Smooth muscle cell of the brain vasculature (primary cell): ENCODE measurements around the gene YEATS4.

Experiments
- DNase-seq: peaks from one replicate; pipeline ENCODE4 v3.0.0-alpha.2; 2012; ENCODE audit warnings: low read depth, low spot score

YEATS4 gene

DNA sequence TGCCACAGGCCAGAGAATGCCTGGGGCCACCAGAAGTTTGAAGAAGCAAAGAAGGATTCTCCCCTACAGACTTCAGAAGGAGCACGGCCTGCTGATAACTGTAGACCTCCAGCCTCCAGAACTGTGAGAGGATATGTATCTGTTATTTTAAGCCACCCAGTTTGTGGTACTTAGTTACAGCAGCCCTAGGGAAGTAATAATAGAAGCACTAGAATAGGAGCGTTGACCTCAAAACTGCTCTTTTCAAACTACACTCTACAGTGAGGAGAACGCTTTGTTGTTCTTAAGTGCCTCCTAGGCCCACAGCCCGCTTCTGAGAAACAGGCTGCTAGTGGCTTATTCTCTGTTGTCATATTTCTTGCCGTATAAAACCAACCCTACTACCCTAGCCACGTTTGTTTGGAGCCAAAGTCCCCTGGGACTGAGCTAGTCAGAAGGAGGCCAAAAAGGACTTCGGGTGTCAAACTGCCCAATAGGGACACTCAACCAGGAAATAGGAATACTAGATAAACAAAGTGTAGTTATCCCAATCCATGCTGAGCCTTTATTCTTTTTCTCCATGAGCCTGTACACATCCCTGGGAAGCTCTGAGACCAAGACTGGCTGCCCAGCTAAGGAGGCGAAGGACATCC is 72.2 kb downstream of the YEATS4 start:
- peak; percentile 15 for DNase-seq

DNA sequence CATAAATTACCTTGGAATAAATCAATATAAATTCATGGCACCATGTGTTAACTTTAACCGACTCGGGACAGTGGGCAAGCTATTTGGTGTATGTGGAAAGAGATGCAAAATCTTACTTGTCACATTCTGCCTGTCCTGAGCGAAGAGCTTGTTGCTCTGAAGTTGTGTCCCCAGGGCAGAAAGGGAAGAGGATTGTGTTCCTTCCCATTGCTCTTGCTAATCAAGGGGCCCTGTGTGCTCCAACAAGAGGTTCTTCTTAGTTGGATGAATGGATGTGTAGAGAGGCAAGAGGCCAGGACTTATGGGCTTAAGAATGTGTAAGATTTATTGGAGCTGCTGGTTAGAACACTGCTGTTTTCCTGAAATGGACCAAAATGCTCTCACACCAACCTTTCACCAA is 74.1 kb downstream of the YEATS4 start:
- no peak for DNase-seq

DNA sequence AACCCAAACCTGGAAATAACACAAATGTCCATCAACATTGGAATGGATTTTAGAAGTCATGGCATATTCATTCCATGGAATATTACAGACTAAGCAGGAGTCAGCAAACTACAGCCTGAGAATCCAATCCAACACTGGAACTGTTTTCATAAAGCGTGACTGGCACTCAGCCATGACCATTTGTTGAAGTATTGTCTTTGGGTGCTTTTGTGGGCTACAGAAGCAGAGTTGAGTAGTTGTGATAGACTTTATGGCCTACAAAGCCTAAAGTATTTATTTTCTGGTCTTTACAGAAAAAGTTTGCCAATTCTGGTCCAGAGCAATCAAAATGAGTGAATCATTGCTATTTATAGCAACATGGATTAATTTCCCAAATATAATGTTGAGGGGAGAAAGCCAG is 76.1 kb downstream of the YEATS4 start:
- DNase-seq, result no peak

DNA sequence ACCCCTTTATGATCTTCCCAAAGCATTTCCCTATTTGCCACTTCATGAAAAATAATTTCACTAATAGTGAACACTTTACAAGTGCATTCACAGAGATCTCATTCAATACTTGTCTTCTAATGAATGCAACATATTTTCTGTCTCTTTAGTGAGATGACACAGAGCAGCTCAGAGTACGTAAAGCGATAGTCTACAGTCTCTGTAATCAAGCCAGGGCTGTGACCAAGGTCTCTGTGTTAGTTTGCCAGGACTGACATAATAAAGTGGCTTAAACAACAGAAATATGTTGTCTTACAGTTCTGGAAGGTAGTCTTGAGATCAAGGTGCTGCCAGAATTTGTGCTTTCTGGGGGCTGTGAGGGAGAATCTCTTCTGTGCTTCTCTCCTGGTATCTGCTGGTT is 77.5 kb downstream of the YEATS4 start:
- no peak for DNase-seq

DNA sequence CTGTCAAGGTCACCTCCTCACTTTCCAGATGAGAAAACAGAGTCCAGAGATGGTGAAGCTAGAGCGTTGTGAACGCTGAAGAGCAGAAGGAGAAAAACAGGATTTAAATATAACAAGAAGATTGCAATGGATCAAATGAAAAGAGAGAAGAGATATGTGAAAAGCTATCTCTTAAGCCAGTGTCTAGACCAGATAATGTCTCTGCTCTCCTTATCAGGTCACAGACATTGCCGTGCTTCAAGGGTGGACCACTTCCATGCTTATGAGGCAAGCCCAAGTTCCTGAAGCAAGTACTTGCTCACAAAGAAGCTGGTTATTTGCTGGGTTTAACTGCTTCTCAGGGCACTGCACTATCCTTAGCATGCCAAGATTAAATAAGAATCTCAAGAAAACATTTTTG is 79.0 kb downstream of the YEATS4 start:
- DNase-seq, result no peak

DNA sequence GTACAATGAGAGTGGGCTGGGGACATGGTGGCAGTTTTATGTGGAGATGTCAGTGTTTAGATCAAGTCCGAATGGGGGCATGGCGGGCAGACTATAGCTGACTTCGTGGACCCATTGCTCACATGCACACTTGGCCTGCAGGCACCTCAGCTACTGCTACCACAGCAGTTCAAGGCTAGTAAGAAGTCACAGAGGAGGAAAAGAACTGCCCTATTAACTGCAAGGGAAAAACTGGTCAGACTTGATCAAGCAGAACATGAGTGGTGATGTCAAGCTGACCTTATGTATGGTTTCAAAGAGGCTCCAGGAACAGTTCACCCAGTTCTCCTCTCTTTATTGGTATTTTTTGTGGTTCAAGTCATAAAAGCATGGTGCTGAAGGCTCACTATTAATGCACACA is 80.5 kb downstream of the YEATS4 start:
- DNase-seq, result no peak
